Chondrocyte (in vitro differentiated cells): ENCODE results near the gene AKT1. TPM values are rescaled to one million over a fixed set of nuclear protein-coding genes. Genes with fewer than 3 reads are reported as not detected.

Experiments used
- DNase-seq: peaks from one replicate; pipeline ENCODE4 v3.0.0; 2021; ENCODE audit warnings: mixed read lengths, low spot score
- H3K27ac Mint-ChIP-seq: one replicate; pipeline ENCODE4 v1.8.0; 2021; ENCODE audit warnings: mild to moderate bottlenecking, moderate library complexity, mixed read lengths; ENCODE audit not compliant: unreplicated experiment
- H3K27me3 Mint-ChIP-seq: 2 replicates; pipeline ENCODE4 v1.8.0; 2021; ENCODE audit warnings: low read depth, mixed read lengths
- H3K36me3 Mint-ChIP-seq: 2 replicates; pipeline ENCODE4 v1.8.0; 2021; ENCODE audit warnings: low read depth, mixed read lengths
- H3K4me1 Mint-ChIP-seq: 2 replicates; pipeline ENCODE4 v1.8.0; 2021; ENCODE audit warnings: low read depth, mild to moderate bottlenecking, mixed read lengths
- H3K4me3 Mint-ChIP-seq: one replicate; pipeline ENCODE4 v1.8.0; 2021; ENCODE audit warnings: mild to moderate bottlenecking, moderate library complexity, mixed read lengths; ENCODE audit not compliant: unreplicated experiment
- H3K9me3 Mint-ChIP-seq: 2 replicates; pipeline ENCODE4 v1.8.0; 2021; ENCODE audit warnings: low read depth, mixed read lengths
- total RNA-seq: library from RNA; stranded (reverse); gene quantifications from 3 replicates; pipeline ENCODE4 v1.2.1, GENCODE V29; 2021
- TF ChIP-seq, protein P1 (sequence below): fragments of 200-600 bp; sonication (generic); IDR thresholded peaks from 2 replicates; pipeline ENCODE4 v1.5.0; 2021; ENCODE audit warnings: antibody characterized with exemption, mild to moderate bottlenecking, moderate library complexity

Gene AKT1
- total RNA-seq, 1 donor from 2014 or later, result 156 TPM

DNA sequence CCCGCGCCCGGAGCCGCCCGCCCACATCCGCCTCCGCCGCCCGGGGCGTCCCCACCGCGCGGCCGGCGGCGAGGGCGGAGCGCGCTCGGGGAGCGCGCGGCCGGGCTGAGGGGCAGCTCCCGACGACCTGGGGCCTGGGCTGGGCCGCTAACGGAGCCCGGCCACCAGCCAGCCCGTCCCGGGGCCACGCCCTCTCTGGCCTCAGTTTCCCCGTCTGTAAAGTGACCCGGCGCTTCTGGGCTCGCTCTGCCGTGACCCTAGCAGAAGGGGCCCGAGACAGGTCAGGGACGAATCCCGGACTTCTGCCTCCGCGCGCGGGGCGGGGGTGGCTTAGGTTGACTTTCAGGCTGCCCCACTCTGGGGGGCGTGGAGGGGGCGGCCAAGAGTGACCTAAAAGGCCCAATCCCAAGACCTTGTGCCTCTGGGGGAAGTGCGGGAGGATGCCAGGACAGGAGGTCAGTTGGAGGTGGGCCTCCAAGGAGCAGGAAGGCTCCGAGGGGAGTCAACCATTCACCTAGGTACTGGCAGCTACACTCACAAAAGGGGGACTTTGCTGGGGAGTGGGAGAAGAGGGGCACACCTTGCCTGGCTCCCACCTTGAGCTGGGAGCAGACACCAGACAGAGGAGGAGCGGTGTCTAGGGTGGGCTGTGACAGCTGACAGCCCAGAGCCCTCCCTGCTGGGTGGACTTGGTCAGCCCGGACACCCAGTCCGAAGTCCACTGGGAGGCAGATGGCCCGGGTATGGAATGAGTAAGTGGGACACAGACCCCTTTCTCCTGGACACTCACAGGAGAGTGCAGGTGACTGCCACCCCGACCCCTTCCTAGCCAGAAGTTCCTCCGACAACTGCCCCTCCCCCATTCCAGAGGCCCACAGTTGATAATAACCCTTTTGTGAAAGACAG, 486 bp upstream of the AKT1 start:
- DNase-seq, result no peak

DNA sequence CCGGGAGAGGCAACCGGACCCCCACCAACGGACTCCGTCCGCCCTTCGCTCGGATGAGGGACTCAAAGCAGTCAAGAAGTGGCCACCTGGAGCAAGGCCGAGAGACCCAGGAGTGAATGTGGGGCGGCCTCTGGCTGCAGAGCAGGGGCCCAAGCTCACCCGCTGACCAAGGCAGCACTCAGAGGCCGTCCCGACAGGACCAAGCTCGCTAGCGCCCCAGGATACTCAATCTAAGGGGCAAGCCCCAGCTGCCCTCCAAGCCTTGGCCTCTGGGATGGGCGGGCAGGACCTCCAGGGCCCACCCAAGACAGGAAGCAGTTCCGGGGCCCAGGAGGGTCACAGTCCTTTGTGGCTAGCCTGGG, 936 bp downstream of the AKT1 start:
- Mint-ChIP-seq H3K4me3 (peak overlapping the region; percentile 91), H3K4me1 (peaks cover 39% of the 10 kb centered on the region), H3K36me3 (no peaks in the 10 kb centered on the region), H3K9me3 (no peaks in the 10 kb centered on the region), H3K27me3 (no peaks in the 10 kb centered on the region), H3K27ac (peak overlapping the region; percentile 80)
- DNase-seq, result no peak
- TF ChIP-seq, protein P1, sequence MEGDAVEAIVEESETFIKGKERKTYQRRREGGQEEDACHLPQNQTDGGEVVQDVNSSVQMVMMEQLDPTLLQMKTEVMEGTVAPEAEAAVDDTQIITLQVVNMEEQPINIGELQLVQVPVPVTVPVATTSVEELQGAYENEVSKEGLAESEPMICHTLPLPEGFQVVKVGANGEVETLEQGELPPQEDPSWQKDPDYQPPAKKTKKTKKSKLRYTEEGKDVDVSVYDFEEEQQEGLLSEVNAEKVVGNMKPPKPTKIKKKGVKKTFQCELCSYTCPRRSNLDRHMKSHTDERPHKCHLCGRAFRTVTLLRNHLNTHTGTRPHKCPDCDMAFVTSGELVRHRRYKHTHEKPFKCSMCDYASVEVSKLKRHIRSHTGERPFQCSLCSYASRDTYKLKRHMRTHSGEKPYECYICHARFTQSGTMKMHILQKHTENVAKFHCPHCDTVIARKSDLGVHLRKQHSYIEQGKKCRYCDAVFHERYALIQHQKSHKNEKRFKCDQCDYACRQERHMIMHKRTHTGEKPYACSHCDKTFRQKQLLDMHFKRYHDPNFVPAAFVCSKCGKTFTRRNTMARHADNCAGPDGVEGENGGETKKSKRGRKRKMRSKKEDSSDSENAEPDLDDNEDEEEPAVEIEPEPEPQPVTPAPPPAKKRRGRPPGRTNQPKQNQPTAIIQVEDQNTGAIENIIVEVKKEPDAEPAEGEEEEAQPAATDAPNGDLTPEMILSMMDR, result peak; percentile 40

More for the DNA sequence above, 486 bp upstream of the AKT1 start:
- H3K4me1 Mint-ChIP-seq, result peaks cover 43% of the 10 kb centered on the region
- H3K27me3 Mint-ChIP-seq, result no peaks in the 10 kb centered on the region
- H3K36me3 Mint-ChIP-seq, result no peaks in the 10 kb centered on the region
- TF ChIP-seq, protein P1, result no peak
- H3K27ac Mint-ChIP-seq, result peak overlapping the region; percentile 74
- peak overlapping the region; percentile 58 for H3K4me3 Mint-ChIP-seq
- H3K9me3 Mint-ChIP-seq, result no peaks in the 10 kb centered on the region

DNA sequence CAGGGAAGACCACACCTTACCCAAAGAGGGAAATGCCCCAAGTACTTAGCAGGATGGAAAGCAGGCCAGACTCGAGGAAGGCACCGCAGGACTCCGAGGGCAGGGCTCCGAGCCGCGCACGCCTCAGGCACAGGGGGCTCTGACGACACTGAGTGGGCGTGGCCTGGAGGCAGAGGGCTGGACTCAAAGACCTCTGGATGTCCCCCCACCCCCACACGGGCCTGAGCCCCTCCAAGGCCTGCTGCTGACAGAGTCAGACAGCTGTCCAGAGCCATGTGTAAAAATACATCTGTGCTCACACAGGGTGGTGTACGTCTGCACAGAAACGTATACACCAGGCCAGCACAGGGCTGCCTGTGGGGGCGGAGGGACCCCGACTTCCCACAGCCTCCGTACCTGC, 1.4 kb downstream of the AKT1 start:
- Mint-ChIP-seq H3K4me1 (peaks cover 39% of the 10 kb centered on the region), H3K4me3 (peak overlapping the region; percentile 91), H3K27me3 (no peaks in the 10 kb centered on the region), H3K36me3 (no peaks in the 10 kb centered on the region), H3K27ac (peak overlapping the region; percentile 80), H3K9me3 (no peaks in the 10 kb centered on the region)
- no peak for DNase-seq
- TF ChIP-seq, protein P1, result no peak

DNA sequence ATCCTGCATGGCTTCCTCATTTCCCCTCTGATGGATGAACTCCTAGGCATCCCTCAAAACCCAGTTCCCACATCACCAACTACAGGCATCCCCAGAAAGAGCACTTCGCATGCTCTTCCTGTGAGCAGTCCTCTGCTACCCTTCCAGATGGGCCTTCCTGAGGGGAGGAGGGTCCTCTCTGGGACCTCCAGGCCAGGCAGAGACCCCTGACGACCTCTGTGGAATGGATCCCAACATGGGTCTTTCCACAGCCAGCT, 1.9 kb downstream of the AKT1 start:
- DNase-seq, result no peak
- Mint-ChIP-seq H3K4me3 (peak overlapping the region; percentile 91), H3K27me3 (no peaks in the 10 kb centered on the region), H3K9me3 (no peaks in the 10 kb centered on the region), H3K4me1 (peaks cover 39% of the 10 kb centered on the region), H3K27ac (peak overlapping the region; percentile 32), H3K36me3 (no peaks in the 10 kb centered on the region)
- TF ChIP-seq, protein P1, result no peak

DNA sequence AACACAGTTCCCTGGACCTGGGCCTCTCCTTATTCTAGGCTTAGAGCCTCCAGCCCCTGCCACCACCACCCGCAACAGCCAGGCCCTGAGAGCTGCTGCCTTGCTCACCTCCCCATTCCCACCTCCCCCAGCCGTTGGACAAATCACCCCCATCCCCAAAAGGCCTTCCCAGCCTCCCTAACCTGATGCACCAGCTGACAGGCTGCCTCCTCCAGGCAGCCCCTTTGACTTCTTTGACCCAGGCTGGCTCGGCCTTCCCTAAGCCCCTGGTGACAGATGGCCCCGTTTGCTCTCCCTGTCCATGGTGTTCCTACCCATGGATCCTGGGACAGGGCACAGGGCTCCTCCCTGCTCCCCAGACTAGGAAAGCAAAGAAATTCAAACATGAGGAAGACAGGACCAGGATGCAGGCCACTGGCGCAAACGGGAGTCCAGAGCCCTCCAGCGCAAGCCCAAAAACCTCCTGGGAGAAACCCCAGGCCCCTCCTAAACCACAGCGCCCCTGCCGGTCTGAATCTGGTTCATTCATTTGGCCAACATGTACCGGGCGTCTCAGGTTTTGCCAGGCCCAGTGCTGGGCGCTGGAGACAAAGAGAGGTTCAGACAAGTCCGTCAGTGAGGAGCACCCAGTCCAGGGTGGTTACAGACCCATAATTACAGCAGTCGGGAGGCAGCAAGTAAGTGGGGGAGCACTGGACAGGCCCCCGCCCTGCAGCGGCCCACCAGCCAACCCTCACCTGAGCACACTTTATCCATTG, 2.4 kb downstream of the AKT1 start:
- peak overlapping the region; percentile 32 for H3K27ac Mint-ChIP-seq
- H3K4me3 Mint-ChIP-seq, result peak overlapping the region; percentile 91
- H3K9me3 Mint-ChIP-seq, result no peaks in the 10 kb centered on the region
- DNase-seq, result no peak
- no peaks in the 10 kb centered on the region for H3K27me3 Mint-ChIP-seq
- no peaks in the 10 kb centered on the region for H3K36me3 Mint-ChIP-seq
- TF ChIP-seq, protein P1, result peak; percentile 35
- peaks cover 39% of the 10 kb centered on the region for H3K4me1 Mint-ChIP-seq
